B cell (primary cell): ENCODE results near the gene GOLGB1.

Source experiments
- CTCF ChIP-seq: fragments of 200-600 bp; IDR thresholded peaks from one replicate; pipeline ENCODE4 v1.8.0; 2022; ENCODE audit warnings: antibody characterized with exemption, mild to moderate bottlenecking
- EZH2 ChIP-seq: IDR thresholded peaks from 2 replicates; pipeline ENCODE4 v1.6.1; 2012; ENCODE audit warnings: borderline replicate concordance, low read depth, mild to moderate bottlenecking, moderate library complexity, low read length; ENCODE audit not compliant: insufficient read depth, poor library complexity, severe bottlenecking

GRCh38 chr3:121757087-121757811, 7.7 kb upstream of the GOLGB1 start:
- no peak for TF ChIP-seq CTCF
- no peak for TF ChIP-seq EZH2
